HepG2 (cell line): Measurements from ENCODE around the gene ARHGAP19. TPM values are rescaled to one million over a fixed set of nuclear protein-coding genes. Genes with fewer than 3 reads are reported as not detected.
A peak's percentile ranks its signal among the peaks of the same experiment; 100 is the strongest.

ENCODE experiments used
- ARID2 ChIP-seq: sonication (generic); formaldehyde crosslinking; IDR thresholded peaks from 2 replicates; pipeline ENCODE4 v1.8.1; 2022; ENCODE audit warnings: mild to moderate bottlenecking, missing genetic modification reagents, borderline replicate concordance
- GPN1 ChIP-seq: sonication (generic); formaldehyde crosslinking; IDR thresholded peaks from 2 replicates; pipeline ENCODE4 v1.5.1; 2020; ENCODE audit warnings: missing genetic modification reagents, borderline replicate concordance
- HIVEP1 ChIP-seq: sonication (generic); formaldehyde crosslinking; IDR thresholded peaks from 2 replicates; pipeline ENCODE4 v1.4.0; 2020; ENCODE audit warnings: mild to moderate bottlenecking, missing genetic modification reagents
- KLF12 ChIP-seq: sonication (generic); formaldehyde crosslinking; IDR thresholded peaks from 2 replicates; pipeline ENCODE4 v1.4.0; 2020; ENCODE audit warnings: missing genetic modification reagents, borderline replicate concordance
- MTA1 ChIP-seq: sonication (generic); formaldehyde crosslinking; IDR thresholded peaks from 2 replicates; pipeline ENCODE4 v1.4.0; 2020; ENCODE audit warnings: missing genetic modification reagents, mild to moderate bottlenecking, borderline replicate concordance
- PITX1 ChIP-seq: sonication (generic); formaldehyde crosslinking; IDR thresholded peaks from 2 replicates; pipeline ENCODE4 v1.5.1; 2020; ENCODE audit warnings: mild to moderate bottlenecking, missing genetic modification reagents
- RARA ChIP-seq: IDR thresholded peaks from 2 replicates; pipeline ENCODE4 v1.6.1; 2016; ENCODE audit warnings: missing genetic modification reagents, missing compliant biosample characterization
- RCOR2 ChIP-seq: IDR thresholded peaks from 2 replicates; pipeline ENCODE4 v1.6.1; 2016; ENCODE audit warnings: missing biosample characterization, missing genetic modification reagents
- SRF ChIP-seq: IDR thresholded peaks from 2 replicates; pipeline ENCODE4 v1.6.1; 2011; ENCODE audit warnings: mild to moderate bottlenecking, low read depth, low read length, moderate library complexity
- TOE1 ChIP-seq: sonication (generic); formaldehyde crosslinking; IDR thresholded peaks from 2 replicates; pipeline ENCODE4 v1.4.0; 2020; ENCODE audit warnings: mild to moderate bottlenecking, missing genetic modification reagents
- ZNF136 ChIP-seq: sonication (generic); formaldehyde crosslinking; IDR thresholded peaks from 2 replicates; pipeline ENCODE4 v1.8.1; 2022; ENCODE audit warnings: low read depth, mild to moderate bottlenecking, moderate library complexity, missing genetic modification reagents
- ZNF143 ChIP-seq: sonication (generic); formaldehyde crosslinking; IDR thresholded peaks from 2 replicates; pipeline ENCODE4 v1.4.0; 2020; ENCODE audit warnings: missing genetic modification reagents
- ZNF251 ChIP-seq: sonication (generic); formaldehyde crosslinking; IDR thresholded peaks from 2 replicates; pipeline ENCODE4 v1.9.0; 2021; ENCODE audit warnings: mild to moderate bottlenecking, missing genetic modification reagents
- ZNF274 ChIP-seq: sonication (generic); formaldehyde crosslinking; IDR thresholded peaks from 2 replicates; pipeline ENCODE4 v1.5.1; 2020; ENCODE audit warnings: mild to moderate bottlenecking, missing genetic modification reagents
- ZNF34 ChIP-seq: sonication (generic); formaldehyde crosslinking; IDR thresholded peaks from 2 replicates; pipeline ENCODE4 v1.4.0; 2020; ENCODE audit warnings: mild to moderate bottlenecking, missing genetic modification reagents, borderline replicate concordance
- ZNF432 ChIP-seq: sonication (generic); formaldehyde crosslinking; IDR thresholded peaks from 2 replicates; pipeline ENCODE4 v1.5.0; 2020; ENCODE audit warnings: missing genetic modification reagents, mild to moderate bottlenecking, borderline replicate concordance
- ZNF446 ChIP-seq: sonication (generic); formaldehyde crosslinking; IDR thresholded peaks from 2 replicates; pipeline ENCODE4 v1.5.0; 2020; ENCODE audit warnings: mild to moderate bottlenecking, missing genetic modification reagents
- ZNF451 ChIP-seq: sonication (generic); formaldehyde crosslinking; IDR thresholded peaks from 2 replicates; pipeline ENCODE4 v1.5.0; 2020; ENCODE audit warnings: mild to moderate bottlenecking, missing genetic modification reagents
- ZNF510 ChIP-seq: sonication (generic); formaldehyde crosslinking; IDR thresholded peaks from 2 replicates; pipeline ENCODE4 v1.4.0; 2020; ENCODE audit warnings: low read depth, mild to moderate bottlenecking, missing genetic modification reagents
- ZNF605 ChIP-seq: sonication (generic); formaldehyde crosslinking; IDR thresholded peaks from 2 replicates; pipeline ENCODE4 v1.8.0; 2022; ENCODE audit warnings: mild to moderate bottlenecking, missing genetic modification reagents
- ZNF652 ChIP-seq: IDR thresholded peaks from 2 replicates; pipeline ENCODE4 v1.6.1; 2016; ENCODE audit warnings: low read depth, borderline replicate concordance
- ZSCAN25 ChIP-seq: sonication (generic); formaldehyde crosslinking; IDR thresholded peaks from 2 replicates; pipeline ENCODE4 v1.8.0; 2022; ENCODE audit warnings: mild to moderate bottlenecking, missing genetic modification reagents
- polyA plus RNA-seq, 8 experiments: library from polyadenylated mRNA; depleted of rRNA in 3 of 8; stranded (reverse) in 7 of 8; unstranded in 1 of 8; fragments of >200 nt; fragmentation: Illumina TruSeq in 4 of 8; extraction: Trizol in 4 of 8; gene quantifications; 2 replicates each; pipeline versions ENCODE4 v1.2.1 to v1.2.3, GENCODE V29; 2011 to 2016; ENCODE audit warnings: low read depth in 4 of 8, missing spikeins in 1 of 8, mixed read lengths in 1 of 8; ENCODE audit not compliant: insufficient read depth in 1 of 8
- total RNA-seq, 5 experiments: library from RNA; depleted of rRNA; stranded (reverse); fragments of >200 nt; fragmentation: Illumina TruSeq; extraction: Trizol; gene quantifications; 2 replicates each; pipeline ENCODE4 v1.2.3, GENCODE V29; 2016; ENCODE audit warnings: low read depth in 1 of 5
- TF ChIP-seq, protein P1 (sequence below): sonication (generic); formaldehyde crosslinking; IDR thresholded peaks from 2 replicates; pipeline ENCODE4 v1.4.0; 2020; ENCODE audit warnings: missing genetic modification reagents, borderline replicate concordance
- TF ChIP-seq, protein P2 (sequence below): sonication (generic); formaldehyde crosslinking; IDR thresholded peaks from 2 replicates; pipeline ENCODE4 v1.8.0; 2022; ENCODE audit warnings: mild to moderate bottlenecking, missing genetic modification reagents, moderate library complexity
- TF ChIP-seq, protein P3 (sequence below): IDR thresholded peaks from 2 replicates; pipeline ENCODE4 v1.6.1; 2012; ENCODE audit warnings: inconsistent platforms
- TF ChIP-seq, protein P4 (sequence below): sonication (generic); formaldehyde crosslinking; IDR thresholded peaks from 2 replicates; pipeline ENCODE4 v1.8.1; 2022; ENCODE audit warnings: low read depth, mild to moderate bottlenecking, missing genetic modification reagents

The ARHGAP19 gene
- total and polyA plus RNA-seq, 2 of the 13 experiments (the other 11 are each of a cell fraction or from before 2014, with no cell fraction given) = 7.6 to 10.0 TPM

DNA sequence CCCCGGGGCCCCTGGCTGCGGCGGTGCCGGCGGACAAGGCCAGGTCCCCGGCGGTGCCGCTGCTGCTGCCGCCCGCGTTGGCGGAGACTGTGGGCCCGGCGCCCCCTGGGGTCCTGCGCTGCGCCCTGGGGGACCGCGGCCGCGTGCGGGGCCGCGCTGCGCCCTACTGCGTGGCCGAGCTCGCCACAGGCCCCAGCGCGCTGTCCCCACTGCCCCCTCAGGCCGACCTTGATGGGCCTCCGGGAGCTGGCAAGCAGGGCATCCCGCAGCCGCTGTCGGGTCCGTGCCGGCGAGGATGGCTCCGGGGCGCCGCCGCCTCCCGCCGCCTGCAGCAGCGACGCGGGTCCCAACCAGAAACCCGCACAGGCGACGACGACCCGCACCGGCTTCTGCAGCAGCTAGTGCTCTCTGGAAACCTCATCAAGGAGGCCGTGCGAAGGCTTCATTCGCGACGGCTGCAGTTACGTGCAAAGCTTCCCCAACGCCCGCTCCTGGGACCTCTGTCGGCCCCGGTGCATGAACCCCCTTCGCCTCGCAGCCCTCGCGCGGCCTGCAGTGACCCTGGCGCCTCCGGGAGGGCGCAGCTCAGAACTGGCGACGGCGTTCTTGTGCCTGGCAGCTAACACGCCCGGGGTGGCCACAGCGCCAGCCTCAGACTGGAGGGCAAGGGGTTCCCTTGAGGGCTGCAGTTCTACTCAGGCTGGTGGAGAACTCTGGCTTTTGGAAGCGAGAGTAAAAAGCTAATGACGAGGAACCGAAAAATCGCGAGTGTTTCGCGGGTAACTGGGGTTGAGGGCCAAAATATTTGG is 27.4 kb upstream of the ARHGAP19 start (continued):
- TF ChIP-seq, protein P1, sequence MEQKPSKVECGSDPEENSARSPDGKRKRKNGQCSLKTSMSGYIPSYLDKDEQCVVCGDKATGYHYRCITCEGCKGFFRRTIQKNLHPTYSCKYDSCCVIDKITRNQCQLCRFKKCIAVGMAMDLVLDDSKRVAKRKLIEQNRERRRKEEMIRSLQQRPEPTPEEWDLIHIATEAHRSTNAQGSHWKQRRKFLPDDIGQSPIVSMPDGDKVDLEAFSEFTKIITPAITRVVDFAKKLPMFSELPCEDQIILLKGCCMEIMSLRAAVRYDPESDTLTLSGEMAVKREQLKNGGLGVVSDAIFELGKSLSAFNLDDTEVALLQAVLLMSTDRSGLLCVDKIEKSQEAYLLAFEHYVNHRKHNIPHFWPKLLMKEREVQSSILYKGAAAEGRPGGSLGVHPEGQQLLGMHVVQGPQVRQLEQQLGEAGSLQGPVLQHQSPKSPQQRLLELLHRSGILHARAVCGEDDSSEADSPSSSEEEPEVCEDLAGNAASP (CRISPR knock-in tag) = peak; percentile 68; the same call in 1 of the 2 replicates
- TF ChIP-seq ZNF510 (CRISPR knock-in tag) = no peak
- no peak for TF ChIP-seq ZNF251
- no peak for TF ChIP-seq HIVEP1
- TF ChIP-seq, protein P2, sequence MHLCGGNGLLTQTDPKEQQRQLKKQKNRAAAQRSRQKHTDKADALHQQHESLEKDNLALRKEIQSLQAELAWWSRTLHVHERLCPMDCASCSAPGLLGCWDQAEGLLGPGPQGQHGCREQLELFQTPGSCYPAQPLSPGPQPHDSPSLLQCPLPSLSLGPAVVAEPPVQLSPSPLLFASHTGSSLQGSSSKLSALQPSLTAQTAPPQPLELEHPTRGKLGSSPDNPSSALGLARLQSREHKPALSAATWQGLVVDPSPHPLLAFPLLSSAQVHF (CRISPR knock-in tag) = no peak
- peak; percentile 22; the same call in 1 of the 2 replicates for TF ChIP-seq RARA (CRISPR knock-in tag)
- no peak for TF ChIP-seq SRF
- TF ChIP-seq ZNF34 (CRISPR knock-in tag) = no peak
- TF ChIP-seq ZNF605 (CRISPR knock-in tag) = 0 out of 2 replicates have a peak, but pooled peaks have one; percentile 19
- TF ChIP-seq, protein P3, sequence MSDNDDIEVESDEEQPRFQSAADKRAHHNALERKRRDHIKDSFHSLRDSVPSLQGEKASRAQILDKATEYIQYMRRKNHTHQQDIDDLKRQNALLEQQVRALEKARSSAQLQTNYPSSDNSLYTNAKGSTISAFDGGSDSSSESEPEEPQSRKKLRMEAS = peak; percentile 62; the same call in 1 of the 2 replicates
- TF ChIP-seq PITX1 (CRISPR knock-in tag) = 0 out of 2 replicates have a peak, but pooled peaks have one; percentile 27
- TF ChIP-seq ZNF274 (CRISPR knock-in tag) = peak; percentile 75; the same call in 1 of the 2 replicates
- TF ChIP-seq MTA1 (CRISPR knock-in tag) = 0 out of 2 replicates have a peak, but pooled peaks have one; percentile 4
- no peak for TF ChIP-seq ZNF451 (CRISPR knock-in tag)
- TF ChIP-seq ZNF652 (CRISPR knock-in tag) = no peak
- peak; percentile 45; the same call in 1 of the 2 replicates for TF ChIP-seq ARID2 (CRISPR knock-in tag)
- peak; percentile 33; the same call in 1 of the 2 replicates for TF ChIP-seq KLF12 (CRISPR knock-in tag)
- TF ChIP-seq, protein P4, sequence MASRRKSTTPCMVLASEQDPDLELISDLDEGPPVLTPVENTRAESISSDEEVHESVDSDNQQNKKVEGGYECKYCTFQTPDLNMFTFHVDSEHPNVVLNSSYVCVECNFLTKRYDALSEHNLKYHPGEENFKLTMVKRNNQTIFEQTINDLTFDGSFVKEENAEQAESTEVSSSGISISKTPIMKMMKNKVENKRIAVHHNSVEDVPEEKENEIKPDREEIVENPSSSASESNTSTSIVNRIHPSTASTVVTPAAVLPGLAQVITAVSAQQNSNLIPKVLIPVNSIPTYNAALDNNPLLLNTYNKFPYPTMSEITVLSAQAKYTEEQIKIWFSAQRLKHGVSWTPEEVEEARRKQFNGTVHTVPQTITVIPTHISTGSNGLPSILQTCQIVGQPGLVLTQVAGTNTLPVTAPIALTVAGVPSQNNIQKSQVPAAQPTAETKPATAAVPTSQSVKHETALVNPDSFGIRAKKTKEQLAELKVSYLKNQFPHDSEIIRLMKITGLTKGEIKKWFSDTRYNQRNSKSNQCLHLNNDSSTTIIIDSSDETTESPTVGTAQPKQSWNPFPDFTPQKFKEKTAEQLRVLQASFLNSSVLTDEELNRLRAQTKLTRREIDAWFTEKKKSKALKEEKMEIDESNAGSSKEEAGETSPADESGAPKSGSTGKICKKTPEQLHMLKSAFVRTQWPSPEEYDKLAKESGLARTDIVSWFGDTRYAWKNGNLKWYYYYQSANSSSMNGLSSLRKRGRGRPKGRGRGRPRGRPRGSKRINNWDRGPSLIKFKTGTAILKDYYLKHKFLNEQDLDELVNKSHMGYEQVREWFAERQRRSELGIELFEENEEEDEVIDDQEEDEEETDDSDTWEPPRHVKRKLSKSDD (CRISPR knock-in tag) = peak; percentile 17; the same call in 1 of the 2 replicates
- peak; percentile 89 for TF ChIP-seq ZNF446 (CRISPR knock-in tag)
- no peak for TF ChIP-seq TOE1 (CRISPR knock-in tag)
- no peak for TF ChIP-seq RCOR2 (CRISPR knock-in tag)
- TF ChIP-seq GPN1 = no peak
- TF ChIP-seq ZNF432 (CRISPR knock-in tag) = no peak
- no peak for TF ChIP-seq ZSCAN25 (CRISPR knock-in tag)
- no peak for TF ChIP-seq ZNF136
- TF ChIP-seq ZNF143 (CRISPR knock-in tag) = no peak
